Lower leg skin (tissue), 3 donors: ENCODE measurements around the gene ZDHHC8.

Experiments used
- POLR2A ChIP-seq, 2 donors: fragments of 450-650 bp; IDR thresholded peaks; one replicate each; pipeline ENCODE4 v1.6.1; 2016 to 2017; ENCODE audit warnings: antibody characterized with exemption in 2 of 2, mild to moderate bottlenecking in 1 of 2, moderate library complexity in 1 of 2
- TF ChIP-seq, protein P1 (sequence below), 3 donors: fragments of 450-650 bp; IDR thresholded peaks; one replicate each; pipeline ENCODE4 v1.5.1; 2016; ENCODE audit warnings: antibody characterized with exemption in 3 of 3, mild to moderate bottlenecking in 3 of 3, moderate library complexity in 2 of 3

DNA sequence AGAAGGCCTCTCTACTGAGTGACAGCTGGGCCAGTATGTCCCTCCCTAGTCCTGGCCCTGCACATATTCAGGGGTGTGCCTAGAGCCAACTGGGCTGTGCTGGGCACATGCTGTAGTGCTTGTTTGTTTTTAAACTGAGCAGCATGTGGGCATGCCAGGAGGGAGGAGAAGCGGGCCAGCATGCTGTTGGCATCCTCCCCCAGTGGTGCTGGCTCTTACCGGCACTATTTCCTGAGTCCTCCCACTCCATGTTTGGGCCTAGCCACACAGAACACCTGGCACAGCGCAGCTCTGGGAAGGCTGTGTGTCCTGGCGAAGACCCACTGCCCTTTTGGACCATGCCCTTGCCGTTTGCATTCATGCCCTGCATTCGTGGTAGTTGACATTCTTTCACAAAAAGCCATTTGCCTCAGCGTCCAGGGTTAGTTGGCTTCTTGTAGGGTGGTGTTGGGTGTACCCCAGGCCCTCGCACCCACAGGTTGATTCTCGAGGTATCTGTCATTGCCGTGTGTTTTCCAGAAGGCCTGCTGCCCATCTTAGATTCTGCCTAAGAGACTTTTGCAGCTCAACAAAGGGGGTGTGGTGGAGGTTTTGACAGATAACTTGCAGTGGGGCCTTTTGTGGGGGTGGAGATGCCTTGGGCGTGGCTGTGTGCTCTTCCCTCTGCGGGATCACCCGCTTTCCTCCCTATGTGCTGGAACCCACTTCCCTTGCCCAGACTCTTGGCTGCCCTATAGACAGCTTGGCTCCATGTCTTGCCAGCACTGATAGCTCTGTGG lies 38.0 kb upstream of the ZDHHC8 start:
- TF ChIP-seq, protein P1, sequence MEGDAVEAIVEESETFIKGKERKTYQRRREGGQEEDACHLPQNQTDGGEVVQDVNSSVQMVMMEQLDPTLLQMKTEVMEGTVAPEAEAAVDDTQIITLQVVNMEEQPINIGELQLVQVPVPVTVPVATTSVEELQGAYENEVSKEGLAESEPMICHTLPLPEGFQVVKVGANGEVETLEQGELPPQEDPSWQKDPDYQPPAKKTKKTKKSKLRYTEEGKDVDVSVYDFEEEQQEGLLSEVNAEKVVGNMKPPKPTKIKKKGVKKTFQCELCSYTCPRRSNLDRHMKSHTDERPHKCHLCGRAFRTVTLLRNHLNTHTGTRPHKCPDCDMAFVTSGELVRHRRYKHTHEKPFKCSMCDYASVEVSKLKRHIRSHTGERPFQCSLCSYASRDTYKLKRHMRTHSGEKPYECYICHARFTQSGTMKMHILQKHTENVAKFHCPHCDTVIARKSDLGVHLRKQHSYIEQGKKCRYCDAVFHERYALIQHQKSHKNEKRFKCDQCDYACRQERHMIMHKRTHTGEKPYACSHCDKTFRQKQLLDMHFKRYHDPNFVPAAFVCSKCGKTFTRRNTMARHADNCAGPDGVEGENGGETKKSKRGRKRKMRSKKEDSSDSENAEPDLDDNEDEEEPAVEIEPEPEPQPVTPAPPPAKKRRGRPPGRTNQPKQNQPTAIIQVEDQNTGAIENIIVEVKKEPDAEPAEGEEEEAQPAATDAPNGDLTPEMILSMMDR (IDR thresholded peaks at IDR 0.05): no peak
- no peak for TF ChIP-seq POLR2A (IDR thresholded peaks at IDR 0.05)
